Testis (tissue), 2 donors: Measurements from ENCODE around the gene ALDOA.

Experiments
- CTCF ChIP-seq, 3 experiments: fragments of 450-650 bp in 2 of 3; fragments of 200-600 bp in 1 of 3; sonication (generic) in 1 of 3; IDR thresholded peaks; one replicate each; pipeline ENCODE4 v1.5.1; 2016 to 2019; ENCODE audit warnings: antibody characterized with exemption in 3 of 3, mild to moderate bottlenecking in 2 of 3, moderate library complexity in 1 of 3
- POLR2A ChIP-seq: fragments of 450-650 bp; IDR thresholded peaks from one replicate; pipeline ENCODE4 v1.6.1; 2017; ENCODE audit warnings: antibody characterized with exemption, mild to moderate bottlenecking, moderate library complexity

- no peak for TF ChIP-seq CTCF (IDR thresholded peaks at IDR 0.05)
- no peak for TF ChIP-seq POLR2A
Measured at GRCh38 chr16:30086291-30087140, 21.0 kb downstream of the ALDOA start.
